GM12878 (cell line): ENCODE measurements around the gene IFIT1. TPM values are rescaled to one million over a fixed set of nuclear protein-coding genes. Genes with fewer than 3 reads are reported as not detected.

ENCODE experiments used
- ATAC-seq: fragments of 200-7000 bp; cut with Tn5 transposase; 3 replicates; pipeline ENCODE4 v1.9.1; 2020; ENCODE audit warnings: mild to moderate bottlenecking, moderate library complexity
- BruUV-seq: library from RNA; stranded (reverse); fragments of 400-500 nt; replicated peaks from 2 replicates; lab custom pipeline; 2021; lab: Mats Ljungman, UMichigan
- CTCF ChIA-PET: fragments of 300-600 bp; sonication (Branson Sonifier 250); formaldehyde crosslinking; extraction: SDS; loops from one replicate; lab custom pipeline; 2021; ENCODE audit warnings: inconsistent platforms; lab: Yijun Ruan, JAX
- POLR2A ChIA-PET: fragments of 350-600 bp; formaldehyde crosslinking; extraction: SDS; loops from one replicate; lab custom pipeline; 2021; ENCODE audit warnings: inconsistent platforms; lab: Charles Lee
- RAD21 ChIA-PET: fragments of 300-600 bp; sonication (Branson Sonifier 250); formaldehyde crosslinking; loops from one replicate; lab custom pipeline; 2023; ENCODE audit warnings: antibody characterized with exemption; ENCODE audit not compliant: unreplicated experiment; lab: Charles Lee
- SMC1A ChIA-PET: fragments of 300-600 bp; sonication (Branson Sonifier 250); formaldehyde crosslinking; loops from one replicate; lab custom pipeline; 2023; ENCODE audit not compliant: unreplicated experiment, uncharacterized antibody; lab: Charles Lee
- DNase-seq: peaks from one replicate; pipeline ENCODE4 v3.0.0-alpha.2; 2011; ENCODE audit warnings: low read depth, low spot score
- FAIRE-seq: peaks from 3 replicates; lab custom pipeline; 2011; peaks lifted over from hg19 to GRCh38; lab: Jason Lieb, UNC
- H2AFZ ChIP-seq: 2 replicates; pipeline ENCODE4 v1.6.0; 2011; ENCODE audit warnings: low read depth, low read length, control low read depth; ENCODE audit not compliant: control insufficient read depth
- H3K27ac ChIP-seq: 2 replicates; pipeline ENCODE4 v1.5.1; 2011; ENCODE audit warnings: control low read depth; ENCODE audit not compliant: control insufficient read depth, insufficient read depth
- H3K27me3 ChIP-seq, 2 experiments: replicated peaks in 1 of 2; 2 replicates each; pipeline versions ENCODE4 v1.6.0 to v1.6.1; 2011; ENCODE audit warnings: low read length in 1 of 2; ENCODE audit not compliant: control insufficient read depth in 2 of 2, insufficient read depth in 2 of 2
- H3K36me3 ChIP-seq, 2 experiments: 2 replicates each; pipeline ENCODE4 v1.5.1; 2011; ENCODE audit warnings: low read length in 1 of 2; ENCODE audit not compliant: control insufficient read depth in 2 of 2, insufficient read depth in 2 of 2
- H3K4me1 ChIP-seq: 2 replicates; pipeline ENCODE4 v1.6.1; 2011; ENCODE audit warnings: mild to moderate bottlenecking, low read length, moderate library complexity, mixed read lengths; ENCODE audit not compliant: control insufficient read depth, insufficient read depth
- H3K4me2 ChIP-seq: 2 replicates; pipeline ENCODE4 v1.6.0; 2011; ENCODE audit warnings: control low read depth; ENCODE audit not compliant: control insufficient read depth, insufficient read depth
- H3K4me3 ChIP-seq: fragments of 200-600 bp; sonication (generic); 2 replicates; pipeline ENCODE4 v1.5.1; 2016
- H3K79me2 ChIP-seq: 2 replicates; pipeline ENCODE4 v1.6.0; 2011; ENCODE audit warnings: low read length; ENCODE audit not compliant: control insufficient read depth, insufficient read depth
- H3K9ac ChIP-seq: 2 replicates; pipeline ENCODE4 v1.8.0; 2011; ENCODE audit warnings: low read length, control low read depth, mixed read lengths; ENCODE audit not compliant: control insufficient read depth, insufficient read depth
- H3K9me3 ChIP-seq: replicated peaks from 3 replicates; pipeline ENCODE4 v1.5.1; 2011; ENCODE audit warnings: mild to moderate bottlenecking, low read length; ENCODE audit not compliant: control insufficient read depth, insufficient read depth
- H4K20me1 ChIP-seq: 2 replicates; pipeline ENCODE4 v1.6.0; 2011; ENCODE audit not compliant: control insufficient read depth, insufficient read depth
- HDAC2 ChIP-seq: fragments of 200-600 bp; sonication (generic); IDR thresholded peaks from 2 replicates; pipeline ENCODE4 v1.6.1; 2017
- LARP7 ChIP-seq: fragments of 450-650 bp; IDR thresholded peaks from 2 replicates; pipeline ENCODE4 v1.6.1; 2017; ENCODE audit warnings: mild to moderate bottlenecking
- MXI1 ChIP-seq: fragments of 150-350 bp; IDR thresholded peaks from 2 replicates; pipeline ENCODE4 v1.6.1; 2011; ENCODE audit warnings: low read depth, mild to moderate bottlenecking, inconsistent platforms, low read length, improper control_type of control experiment
- MYB ChIP-seq: fragments of 150-350 bp; IDR thresholded peaks from 2 replicates; pipeline ENCODE4 v1.6.1; 2014; ENCODE audit warnings: mild to moderate bottlenecking, low read depth, low read length, borderline replicate concordance
- NFYB ChIP-seq: IDR thresholded peaks from 2 replicates; pipeline ENCODE4 v1.6.1; 2011; ENCODE audit warnings: low read depth, mild to moderate bottlenecking, low read length, improper control_type of control experiment, moderate library complexity; ENCODE audit not compliant: insufficient read depth
- POLR2A ChIP-seq: IDR thresholded peaks from 2 replicates; pipeline ENCODE4 v1.6.1; 2011; ENCODE audit warnings: low read depth, mild to moderate bottlenecking, low read length
- POU2F2 ChIP-seq: IDR thresholded peaks from 3 replicates; pipeline ENCODE4 v1.6.1; 2011; ENCODE audit warnings: low read depth, mild to moderate bottlenecking, low read length, borderline replicate concordance
- RAD21 ChIP-seq: IDR thresholded peaks from 2 replicates; pipeline ENCODE4 v1.6.1; 2011; ENCODE audit warnings: mild to moderate bottlenecking, low read depth, low read length, moderate library complexity; ENCODE audit not compliant: insufficient read depth
- SMAD5 ChIP-seq: IDR thresholded peaks from 2 replicates; pipeline ENCODE4 v1.6.1; 2016; ENCODE audit warnings: antibody characterized with exemption, low read depth
- SRF ChIP-seq, 2 experiments: IDR thresholded peaks; 2 replicates each; pipeline ENCODE4 v1.6.1; 2011; ENCODE audit warnings: low read depth in 2 of 2, low read length in 2 of 2, mild to moderate bottlenecking in 1 of 2, moderate library complexity in 1 of 2
- TCF12 ChIP-seq: IDR thresholded peaks from 2 replicates; pipeline ENCODE4 v1.6.1; 2011; ENCODE audit warnings: low read depth, mild to moderate bottlenecking, low read length
- ZNF384 ChIP-seq: IDR thresholded peaks from 2 replicates; pipeline ENCODE4 v1.6.1; 2012; ENCODE audit warnings: low read depth, mild to moderate bottlenecking, low read length, improper control_type of control experiment, borderline replicate concordance
- WGBS: methylation state at CpG from one replicate; pipeline ENCODE4 v1.1.6; 2016; ENCODE audit warnings: low lambda C conversion rate; ENCODE audit not compliant: insufficient replicate concordance, insufficient coverage; ENCODE audit errors: missing lambda C conversion rate; 5-methylcytosine and 5-hydroxymethylcytosine counted together
- in situ Hi-C: fragments of 300-500 bp; cut with MboI; formaldehyde crosslinking; loops from 9 replicates; pipeline ENCODE4 v1.14.3; 2018; ENCODE audit warnings: mixed read lengths
- intact Hi-C: fragments of 100-400 bp; cut with micrococcal nuclease; formaldehyde crosslinking; loops from one replicate; pipeline ENCODE4 v1.14.2; 2022; ENCODE audit not compliant: unreplicated experiment
- polyA plus RNA-seq, 11 experiments: library from polyadenylated mRNA; depleted of rRNA in 4 of 11; unstranded in 6 of 11; stranded (reverse) in 5 of 11; fragments of >200 nt; fragmentation: Nextera tagmentation in 4 of 11; fragmentation: Illumina TruSeq in 1 of 11; extraction: Ambion mirVana in 4 of 11; extraction: Trizol in 1 of 11; gene quantifications; 1 replicate in 1 of 11; 2 replicates in 10 of 11; pipeline versions ENCODE4 v1.2.1 to v1.2.3, GENCODE V29; 2011 to 2016; ENCODE audit warnings: inconsistent platforms in 2 of 11, missing spikeins in 2 of 11, low read depth in 1 of 11
- total RNA-seq, 4 experiments: library from RNA; depleted of rRNA in 3 of 4; stranded (reverse); fragments of >200 nt in 3 of 4; fragmentation: Illumina TruSeq in 1 of 4; extraction: Trizol in 1 of 4; gene quantifications; 2 replicates each; pipeline versions ENCODE4 v1.2.1 to v1.2.3, GENCODE V29; 2013 to 2021
- TF ChIP-seq, protein P1 (sequence below): IDR thresholded peaks from 2 replicates; pipeline ENCODE4 v1.6.1; 2011; ENCODE audit warnings: borderline replicate concordance, low read depth, mild to moderate bottlenecking, moderate library complexity, mixed read lengths, low read length; ENCODE audit not compliant: insufficient read depth; ENCODE audit errors: extremely low read length
- TF ChIP-seq, protein P2 (sequence below): fragments of 450-650 bp; IDR thresholded peaks from 2 replicates; pipeline ENCODE4 v1.6.1; 2016; ENCODE audit warnings: mild to moderate bottlenecking

IFIT1 gene
- total and polyA plus RNA-seq, 10 of the 15 experiments (the other 5 are each of a cell fraction or from before 2014, with no cell fraction given) = 13.9 to 37.2 (median 22.3) TPM

DNA sequence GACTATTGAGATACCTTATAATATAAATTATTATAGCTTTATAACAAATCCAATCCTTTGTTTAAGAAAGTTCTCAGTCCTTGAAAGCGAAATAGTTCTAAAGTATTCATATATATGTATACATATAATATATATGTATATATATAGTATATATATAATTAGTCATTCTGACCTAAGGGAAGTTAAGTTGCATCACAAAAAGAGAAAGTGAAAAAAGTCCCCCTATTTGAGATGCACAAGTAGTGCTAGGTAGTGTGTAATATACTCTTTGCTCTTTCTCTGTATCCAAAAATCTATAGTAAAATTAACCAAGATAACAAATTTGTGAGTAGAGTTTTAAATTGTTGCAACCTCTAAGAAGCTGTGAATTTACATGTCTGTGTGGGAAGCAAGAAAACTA is 27.9 kb upstream of the IFIT1 start:
- Histone ChIP-seq H3K4me2 (no peak overlapping the region), H3K4me3 (no peak overlapping the region; the same call in 1 of the 2 replicates), H3K9ac (no peak overlapping the region), H3K9me3 (no peaks in the 10 kb centered on the region), H3K27me3 (no peaks in the 10 kb centered on the region), H3K4me1 (peaks cover 30% of the 10 kb centered on the region), H4K20me1 (no peaks in the 10 kb centered on the region), H3K36me3 (no peaks in the 10 kb centered on the region), H3K79me2 (no peaks in the 10 kb centered on the region), H3K27ac (peak overlapping the region; percentile 59; the same call in 1 of the 2 replicates), H2AFZ (no peak overlapping the region)
- 88% methylated on average over 1 of the region's 1 CpG for WGBS
- intact Hi-C loops = no loop called here
- ChIA-PET CTCF (interaction anchor here (0.9 to 2.8 kb wide), 11 partner anchors 10 to 146 kb away, joined by 3 to 9 read pairs (median 5); partner anchors contain the start of genes IFIT1, IFIT2 and LIPA), RAD21 (interaction anchor here (0.8 to 2.6 kb wide), 9 partner anchors 10 to 63 kb away, joined by 3 to 16 read pairs (median 3); partner anchors contain the start of genes IFIT2 and IFIT5), SMC1A (interaction anchor here (0.7 to 6.8 kb wide), 11 partner anchors 9 to 118 kb away, joined by 3 to 40 read pairs (median 5); partner anchors contain the start of gene IFIT2), POLR2A (interaction anchor here (0.8 to 1.2 kb wide), 3 partner anchors 8 to 37 kb away, joined by 4 read pairs; partner anchors contain the start of gene IFIT3)
- no peak for FAIRE-seq
- BruUV-seq = no TSS peak
- TF ChIP-seq POLR2A = no peak
- peak; percentile 45 for ATAC-seq
- DNase-seq = no peak
- in situ Hi-C loops = no loop called here

- Histone ChIP-seq H2AFZ (no peak overlapping the region; the same call in 1 of the 2 replicates), H3K4me2 (peak overlapping the region; percentile 44), H3K9me3 (no peaks in the 10 kb centered on the region), H3K4me3 (no peak overlapping the region), H3K36me3 (no peaks in the 10 kb centered on the region), H3K4me1 (peaks cover 30% of the 10 kb centered on the region), H3K27ac (peak overlapping the region; percentile 62), H3K79me2 (no peaks in the 10 kb centered on the region), H3K27me3 (no peaks in the 10 kb centered on the region), H3K9ac (no peak overlapping the region), H4K20me1 (no peaks in the 10 kb centered on the region)
- RAD21 ChIA-PET = interaction anchor here (0.8 to 3.9 kb wide), 18 partner anchors 14 to 199 kb away, joined by 3 to 68 read pairs (median 14); partner anchors contain the start of genes IFIT1, IFIT2, IFIT3 and IFIT5
- SMC1A ChIA-PET = interaction anchor here (0.7 to 6.8 kb wide), 27 partner anchors 8 to 467 kb away, joined by 3 to 98 read pairs (median 20); partner anchors contain the start of genes IFIT1, IFIT1B, IFIT2 and IFIT5
- DNase-seq = peak; percentile 92
- no TSS peak for BruUV-seq
- POLR2A ChIA-PET = interaction anchor here (1.2 to 2.9 kb wide), 9 partner anchors 15 to 73 kb away, joined by 3 to 9 read pairs (median 5); partner anchors contain the start of genes IFIT1, IFIT3 and IFIT5
- in situ Hi-C loops = no loop called here
- CTCF ChIA-PET = interaction anchor here (0.7 to 5.9 kb wide), 28 partner anchors 8 to 433 kb away, joined by 3 to 97 read pairs (median 15); partner anchors contain the start of genes IFIT1, IFIT2 and IFIT5
- peak; percentile 90 for ATAC-seq
- intact Hi-C loops = loop anchor here (5.0 kb wide), 1 partner anchor 195 kb away; no protein-coding TSS in a partner anchor
- peak; percentile 92 for FAIRE-seq
- 65% methylated on average over 4 of the region's 4 CpGs for WGBS
- no peak for TF ChIP-seq MYB
- TF ChIP-seq NFYB = no peak
- TF ChIP-seq ZNF384 = peak; percentile 90
- no peak for TF ChIP-seq HDAC2
- TF ChIP-seq, protein P1, sequence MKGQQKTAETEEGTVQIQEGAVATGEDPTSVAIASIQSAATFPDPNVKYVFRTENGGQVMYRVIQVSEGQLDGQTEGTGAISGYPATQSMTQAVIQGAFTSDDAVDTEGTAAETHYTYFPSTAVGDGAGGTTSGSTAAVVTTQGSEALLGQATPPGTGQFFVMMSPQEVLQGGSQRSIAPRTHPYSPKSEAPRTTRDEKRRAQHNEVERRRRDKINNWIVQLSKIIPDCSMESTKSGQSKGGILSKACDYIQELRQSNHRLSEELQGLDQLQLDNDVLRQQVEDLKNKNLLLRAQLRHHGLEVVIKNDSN = no peak
- TF ChIP-seq MXI1 = peak; percentile 92
- TF ChIP-seq TCF12 = no peak
- TF ChIP-seq SMAD5 = no peak
- 0 out of 2 replicates have a peak, but pooled peaks have one; percentile 2 for TF ChIP-seq RAD21
- no peak for TF ChIP-seq SRF (IDR thresholded peaks at IDR 0.05; ENCODE audit: low read depth in 2 of 2, low read length in 2 of 2)
- no peak for TF ChIP-seq LARP7
- TF ChIP-seq, protein P2, sequence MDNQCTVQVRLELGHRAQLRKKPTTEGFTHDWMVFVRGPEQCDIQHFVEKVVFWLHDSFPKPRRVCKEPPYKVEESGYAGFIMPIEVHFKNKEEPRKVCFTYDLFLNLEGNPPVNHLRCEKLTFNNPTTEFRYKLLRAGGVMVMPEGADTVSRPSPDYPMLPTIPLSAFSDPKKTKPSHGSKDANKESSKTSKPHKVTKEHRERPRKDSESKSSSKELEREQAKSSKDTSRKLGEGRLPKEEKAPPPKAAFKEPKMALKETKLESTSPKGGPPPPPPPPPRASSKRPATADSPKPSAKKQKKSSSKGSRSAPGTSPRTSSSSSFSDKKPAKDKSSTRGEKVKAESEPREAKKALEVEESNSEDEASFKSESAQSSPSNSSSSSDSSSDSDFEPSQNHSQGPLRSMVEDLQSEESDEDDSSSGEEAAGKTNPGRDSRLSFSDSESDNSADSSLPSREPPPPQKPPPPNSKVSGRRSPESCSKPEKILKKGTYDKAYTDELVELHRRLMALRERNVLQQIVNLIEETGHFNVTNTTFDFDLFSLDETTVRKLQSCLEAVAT = peak; percentile 74; the same call in 1 of the 2 replicates
- TF ChIP-seq POU2F2 = peak; percentile 88; the same call in 2 of the 3 replicates
Measured at GRCh38 chr10:89367529-89367928, 24.9 kb upstream of the IFIT1 start.
